Osteocyte (in vitro differentiated cells): ENCODE measurements around the gene ARID4A. TPM values are rescaled to one million over a fixed set of nuclear protein-coding genes. Genes with fewer than 3 reads are reported as not detected.
A peak's percentile ranks its signal among the peaks of the same experiment; 100 is the strongest.

Source experiments
- DNase-seq: peaks from one replicate; pipeline ENCODE4 v3.0.0; 2021; ENCODE audit warnings: mixed read lengths; ENCODE audit not compliant: unreplicated experiment; ENCODE audit errors: extremely low spot score
- H3K27ac Mint-ChIP-seq: one replicate; pipeline ENCODE4 v1.8.0; 2021; ENCODE audit warnings: mild to moderate bottlenecking, mixed read lengths; ENCODE audit not compliant: unreplicated experiment
- H3K27me3 Mint-ChIP-seq: one replicate; pipeline ENCODE4 v1.8.0; 2021; ENCODE audit warnings: mixed read lengths; ENCODE audit not compliant: unreplicated experiment
- H3K36me3 Mint-ChIP-seq: one replicate; pipeline ENCODE4 v1.8.0; 2021; ENCODE audit warnings: mixed read lengths; ENCODE audit not compliant: unreplicated experiment
- H3K4me1 Mint-ChIP-seq: one replicate; pipeline ENCODE4 v1.8.0; 2021; ENCODE audit warnings: mixed read lengths; ENCODE audit not compliant: unreplicated experiment
- H3K4me3 Mint-ChIP-seq: one replicate; pipeline ENCODE4 v1.8.0; 2021; ENCODE audit warnings: mild to moderate bottlenecking, moderate library complexity, mixed read lengths; ENCODE audit not compliant: unreplicated experiment
- H3K9me3 Mint-ChIP-seq: one replicate; pipeline ENCODE4 v1.8.0; 2021; ENCODE audit warnings: mixed read lengths; ENCODE audit not compliant: unreplicated experiment
- CTCF ChIP-seq: fragments of 200-600 bp; sonication (generic); IDR thresholded peaks from 2 replicates; pipeline ENCODE4 v1.5.0; 2021; ENCODE audit warnings: antibody characterized with exemption, mild to moderate bottlenecking, moderate library complexity
- total RNA-seq: library from RNA; stranded (reverse); gene quantifications from 2 replicates; pipeline ENCODE4 v1.2.1, GENCODE V29; 2021

The ARID4A gene
- total RNA-seq, 1 donor from 2014 or later = 19.1 TPM

- peak; percentile 93 for DNase-seq
- peak within 1 kb of the TSS; percentile 69 for H3K4me3 Mint-ChIP-seq
- no peaks in the 10 kb centered on the region for H3K27me3 Mint-ChIP-seq
- peak; percentile 96 for TF ChIP-seq CTCF
- peak within 1 kb of the TSS; percentile 66 for H3K27ac Mint-ChIP-seq
- H3K36me3 Mint-ChIP-seq = no peaks in the 10 kb centered on the region
- peaks cover 7% of the 10 kb centered on the region for H3K4me1 Mint-ChIP-seq
- no peaks in the 10 kb centered on the region for H3K9me3 Mint-ChIP-seq
Observed at GRCh38 chr14:58395812-58396788, 97.7 kb downstream of the ARID4A start, which contains the start of gene TOMM20L. Gene TOMM20L (plus strand): TSS chr14:58395930. CDS start chr14:58395958, 28 bp downstream.

- Mint-ChIP-seq H3K27me3 (no peaks in the 10 kb centered on the region), H3K9me3 (no peaks in the 10 kb centered on the region), H3K4me1 (peaks cover 7% of the 10 kb centered on the region), H3K4me3 (no peak overlapping the region), H3K27ac (no peak overlapping the region), H3K36me3 (no peaks in the 10 kb centered on the region)
- TF ChIP-seq CTCF = no peak
- DNase-seq = no peak
Observed at GRCh38 chr14:58397156-58397555, 98.8 kb downstream of the ARID4A start.

DNA sequence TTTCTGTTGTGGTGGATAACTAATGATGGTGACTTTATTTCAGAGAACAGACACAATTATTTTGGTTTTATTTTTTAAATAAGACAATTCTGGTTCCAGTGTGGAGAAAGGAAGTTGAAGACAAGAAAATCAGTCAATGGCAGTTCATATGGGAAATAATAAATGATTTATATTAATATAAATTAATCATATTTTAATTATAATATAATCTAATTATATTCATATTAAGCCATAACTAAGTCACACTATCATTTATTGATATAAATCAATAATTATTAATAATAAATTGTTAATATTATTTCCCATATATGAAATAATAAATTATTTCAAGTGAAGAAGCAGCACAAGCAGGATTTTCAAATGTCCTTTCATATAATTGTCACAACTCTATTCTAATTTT, 100.1 kb downstream of the ARID4A start:
- no peaks in the 10 kb centered on the region for H3K36me3 Mint-ChIP-seq
- H3K27me3 Mint-ChIP-seq = no peaks in the 10 kb centered on the region
- no peaks in the 10 kb centered on the region for H3K9me3 Mint-ChIP-seq
- TF ChIP-seq CTCF = no peak
- H3K27ac Mint-ChIP-seq = no peak overlapping the region
- H3K4me1 Mint-ChIP-seq = peaks cover 7% of the 10 kb centered on the region
- no peak for DNase-seq
- no peak overlapping the region for H3K4me3 Mint-ChIP-seq

DNA sequence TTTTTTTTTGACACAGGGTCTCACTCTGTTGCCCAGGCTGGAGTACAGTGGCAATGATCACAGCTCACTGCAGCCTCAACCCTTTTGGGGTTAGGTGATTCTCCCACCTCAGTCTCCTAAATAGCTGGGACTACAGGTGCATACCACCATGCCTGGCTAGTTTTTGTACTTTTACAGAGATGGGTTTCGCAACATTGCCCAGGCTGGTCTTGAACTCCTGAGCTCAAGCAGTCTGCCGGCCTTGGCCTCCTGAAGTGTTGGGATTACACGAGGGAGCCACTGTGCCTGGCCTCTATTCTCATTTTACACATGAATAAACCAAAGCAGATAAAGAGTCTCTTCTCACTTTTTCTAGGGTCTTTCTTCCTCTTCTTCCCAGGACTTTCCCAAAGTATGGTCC, 100.5 kb downstream of the ARID4A start:
- no peak overlapping the region for H3K27ac Mint-ChIP-seq
- no peak for TF ChIP-seq CTCF
- H3K27me3 Mint-ChIP-seq = no peaks in the 10 kb centered on the region
- H3K36me3 Mint-ChIP-seq = no peaks in the 10 kb centered on the region
- no peak overlapping the region for H3K4me3 Mint-ChIP-seq
- no peak for DNase-seq
- H3K4me1 Mint-ChIP-seq = peaks cover 7% of the 10 kb centered on the region
- H3K9me3 Mint-ChIP-seq = no peaks in the 10 kb centered on the region

DNA sequence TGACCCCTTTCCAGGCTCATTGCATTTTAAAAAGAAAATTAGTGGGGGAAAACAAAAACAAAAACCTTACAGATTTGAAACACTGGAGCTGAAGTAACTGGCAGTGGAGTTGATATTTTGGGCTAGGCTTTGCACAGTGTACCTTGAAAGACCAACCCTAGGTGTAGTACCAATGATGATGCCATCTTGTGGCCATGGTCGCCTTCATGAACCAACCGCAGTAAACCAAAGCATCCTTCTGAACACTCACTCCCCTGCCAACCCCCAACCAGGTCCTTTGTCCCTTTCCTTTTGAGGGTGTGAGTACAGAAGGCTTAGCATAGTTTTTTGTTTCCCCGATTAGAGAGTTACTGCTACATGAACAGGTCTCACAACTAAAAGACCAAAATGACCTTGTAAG, 103.2 kb downstream of the ARID4A start:
- Mint-ChIP-seq H3K9me3 (no peaks in the 10 kb centered on the region), H3K4me3 (no peak overlapping the region), H3K36me3 (peaks cover 5% of the 10 kb centered on the region), H3K4me1 (no peaks in the 10 kb centered on the region), H3K27me3 (no peaks in the 10 kb centered on the region), H3K27ac (no peak overlapping the region)
- DNase-seq = no peak
- no peak for TF ChIP-seq CTCF
